SK-N-SH (cell line): ENCODE data around the gene TXNDC17. TPM values are rescaled to one million over a fixed set of nuclear protein-coding genes. Genes with fewer than 3 reads are reported as not detected.
A peak's percentile ranks its signal among the peaks of the same experiment; 100 is the strongest.

Source experiments
- CTCF ChIA-PET: fragments of 300-600, 350-600 bp; formaldehyde crosslinking; extraction: SDS; loops from one replicate; lab custom pipeline; 2021; lab: Yijun Ruan, JAX
- POLR2A ChIA-PET: fragments of 350-600 bp; sonication (Branson Sonifier 250); formaldehyde crosslinking; extraction: SDS; loops from one replicate; lab custom pipeline; 2020; ENCODE audit warnings: antibody characterized with exemption, inconsistent platforms; lab: Yijun Ruan, JAX
- DNase-seq: peaks from one replicate; pipeline ENCODE4 v3.0.0; 2012
- H2AFZ ChIP-seq: fragments of 200-600 bp; sonication (generic); 2 replicates; pipeline ENCODE4 v1.8.1; 2016; ENCODE audit warnings: antibody characterized with exemption, mild to moderate bottlenecking, low read depth
- H3F3A ChIP-seq: fragments of 200-600 bp; sonication (generic); replicated peaks from 2 replicates; pipeline ENCODE3; 2016; ENCODE audit warnings: antibody characterized with exemption, mild to moderate bottlenecking; ENCODE audit not compliant: insufficient read depth
- H3K27ac ChIP-seq, 2 experiments: fragments of 200-500 bp in 1 of 2; fragments of 200-600 bp in 1 of 2; sonication (Bioruptor generic) in 1 of 2; sonication (generic), shearing (Covaris generic) in 1 of 2; 2 replicates each; pipeline versions ENCODE4 v1.5.1 to v1.6.1; 2014 to 2016; ENCODE audit warnings: low read depth in 2 of 2, inconsistent platforms in 1 of 2, low read length in 1 of 2, mild to moderate bottlenecking in 1 of 2, mixed read lengths in 1 of 2
- H3K27me3 ChIP-seq: fragments of 200-600 bp; sonication (generic), shearing (Covaris generic); 2 replicates; pipeline ENCODE4 v1.6.1; 2016; ENCODE audit warnings: mixed run types; ENCODE audit not compliant: insufficient read depth
- H3K36me3 ChIP-seq, 2 experiments: fragments of 200-500 bp in 1 of 2; fragments of 200-600 bp in 1 of 2; sonication (Bioruptor generic) in 1 of 2; sonication (generic) in 1 of 2; replicated peaks in 1 of 2; 2 replicates each; pipeline versions ENCODE3 to v1.5.1; 2014 to 2016; ENCODE audit warnings: low read length in 1 of 2, mild to moderate bottlenecking in 1 of 2; ENCODE audit not compliant: insufficient read depth in 2 of 2, control insufficient read depth in 1 of 2
- H3K4me1 ChIP-seq, 2 experiments: fragments of 200-500 bp in 1 of 2; fragments of 200-600 bp in 1 of 2; sonication (Bioruptor generic) in 1 of 2; sonication (generic), shearing (Covaris generic) in 1 of 2; 2 replicates each; pipeline versions ENCODE4 v1.5.1 to v1.6.1; 2014 to 2016; ENCODE audit warnings: low read depth in 1 of 2, low read length in 1 of 2, mixed run types in 1 of 2; ENCODE audit not compliant: insufficient read depth in 2 of 2, control insufficient read depth in 1 of 2
- H3K4me2 ChIP-seq: fragments of 200-600 bp; sonication (generic), shearing (Covaris generic); 2 replicates; pipeline ENCODE4 v1.6.1; 2017; ENCODE audit warnings: mixed run types
- H3K4me3 ChIP-seq, 2 experiments: fragments of 200-500 bp in 1 of 2; fragments of 200-600 bp in 1 of 2; sonication (Bioruptor generic) in 1 of 2; sonication (generic), shearing (Covaris generic) in 1 of 2; 2 replicates each; pipeline versions ENCODE4 v1.5.1 to v1.8.1; 2014 to 2016; ENCODE audit warnings: low read depth in 2 of 2, inconsistent platforms in 1 of 2, low read length in 1 of 2, mild to moderate bottlenecking in 1 of 2, mixed read lengths in 1 of 2, moderate library complexity in 1 of 2
- H3K79me2 ChIP-seq: fragments of 200-600 bp; sonication (generic); 2 replicates; pipeline ENCODE4 v1.8.1; 2017; ENCODE audit warnings: mild to moderate bottlenecking; ENCODE audit not compliant: insufficient read depth
- H3K9ac ChIP-seq: fragments of 200-600 bp; sonication (generic); 2 replicates; pipeline ENCODE4 v1.6.1; 2017; ENCODE audit warnings: mixed run types
- H3K9me2 ChIP-seq: fragments of 200-600 bp; sonication (generic); 2 replicates; pipeline ENCODE4 v1.6.1; 2017; ENCODE audit warnings: mixed run types
- H3K9me3 ChIP-seq: fragments of 200-600 bp; sonication (generic); 2 replicates; pipeline ENCODE4 v1.6.1; 2017; ENCODE audit warnings: mixed run types, mild to moderate bottlenecking, moderate library complexity
- H4K20me1 ChIP-seq: fragments of 200-600 bp; sonication (generic); 2 replicates; pipeline ENCODE4 v1.6.1; 2017; ENCODE audit warnings: mild to moderate bottlenecking, mixed run types; ENCODE audit not compliant: insufficient read depth
- CHD2 ChIP-seq: fragments of 150-350 bp; IDR thresholded peaks from 2 replicates; pipeline ENCODE4 v1.6.1; 2018; ENCODE audit warnings: low read length; ENCODE audit not compliant: partially characterized antibody
- EP300 ChIP-seq, 2 experiments: IDR thresholded peaks; 2 replicates each; pipeline versions ENCODE4 v1.4.0 to v1.6.1; 2012; ENCODE audit warnings: borderline replicate concordance in 1 of 2, low read depth in 1 of 2, low read length in 1 of 2
- FOXJ3 ChIP-seq: sonication (generic); formaldehyde crosslinking; IDR thresholded peaks from 2 replicates; pipeline ENCODE4 v1.5.1; 2020; ENCODE audit warnings: mild to moderate bottlenecking, missing genetic modification reagents
- FOXM1 ChIP-seq: IDR thresholded peaks from 2 replicates; pipeline ENCODE4 v1.4.0; 2012; ENCODE audit warnings: low read depth, mild to moderate bottlenecking
- JUND ChIP-seq: IDR thresholded peaks from 2 replicates; pipeline ENCODE4 v1.4.0; 2012
- MEF2A ChIP-seq: IDR thresholded peaks from 2 replicates; pipeline ENCODE4 v1.4.0; 2012; ENCODE audit warnings: low read depth, borderline replicate concordance
- MXI1 ChIP-seq: IDR thresholded peaks from 2 replicates; pipeline ENCODE4 v1.6.1; 2012; ENCODE audit warnings: mild to moderate bottlenecking, low read depth, low read length, improper control_type of control experiment
- PBX3 ChIP-seq: IDR thresholded peaks from 2 replicates; pipeline ENCODE4; 2012
- RAD21 ChIP-seq: IDR thresholded peaks from 2 replicates; pipeline ENCODE4 v1.6.1; 2012; ENCODE audit warnings: mild to moderate bottlenecking, low read length
- REST ChIP-seq: IDR thresholded peaks from 2 replicates; pipeline ENCODE4 v1.6.1; 2012; ENCODE audit warnings: mild to moderate bottlenecking, low read depth, low read length, moderate library complexity
- RXRA ChIP-seq: IDR thresholded peaks from 2 replicates; pipeline ENCODE4 v1.4.0; 2012; ENCODE audit warnings: low read depth, mild to moderate bottlenecking, borderline replicate concordance
- YY1 ChIP-seq: IDR thresholded peaks from 2 replicates; pipeline ENCODE4 v1.4.0; 2012; ENCODE audit warnings: low read depth, mild to moderate bottlenecking
- ZBTB33 ChIP-seq: IDR thresholded peaks from 2 replicates; pipeline ENCODE4 v1.4.0; 2012; ENCODE audit warnings: low read depth, borderline replicate concordance
- WGBS: methylation state at CpG from one replicate; pipeline ENCODE4 v1.1.6; 2017; ENCODE audit warnings: low lambda C conversion rate; 5-methylcytosine and 5-hydroxymethylcytosine counted together
- polyA plus RNA-seq, 3 experiments: library from polyadenylated mRNA; depleted of rRNA; stranded (reverse); fragments of >200 nt; gene quantifications; 2 replicates each; pipeline ENCODE4 v1.2.3, GENCODE V29; 2012

TXNDC17 gene
- polyA plus RNA-seq, 1 of the 3 experiments (the other 2 are of a cell fraction), result 644 TPM

GRCh38 chr17:6636105-6636504 is 4.8 kb upstream of the TXNDC17 start (continued):
- TF ChIP-seq FOXM1, result no peak

GRCh38 chr17:6636616-6637457 is 4.0 kb upstream of the TXNDC17 start:
- TF ChIP-seq REST (peak; percentile 76), YY1 (no peak), EP300 (IDR thresholded peaks at IDR 0.05; ENCODE audit: borderline replicate concordance in 1 of 2, low read depth in 1 of 2, low read length in 1 of 2) (no peak), FOXM1 (no peak), CHD2 (no peak), RAD21 (no peak)
- TF ChIP-seq, all 33 proteins: peak for 1
- Histone ChIP-seq H3K79me2 (peaks cover 34% of the 10 kb centered on the region), H3K4me1 (peaks cover 3 to 11% of the 10 kb centered on the region in 2 experiments; a peak in 2 of 4 replicates), H4K20me1 (no peaks in the 10 kb centered on the region), H3K27ac (no peak overlapping the region), H3K27me3 (no peaks in the 10 kb centered on the region), H3K4me3 (no peak overlapping the region), H3F3A (peaks cover 7% of the 10 kb centered on the region), H3K9me2 (no peaks in the 10 kb centered on the region), H3K36me3 (peaks cover 31 to 33% of the 10 kb centered on the region in 2 experiments), H3K4me2 (no peak overlapping the region), H2AFZ (no peak overlapping the region), H3K9me3 (no peaks in the 10 kb centered on the region), H3K9ac (no peak overlapping the region)
- no peak for DNase-seq
- 92% methylated on average over 15 of the region's 17 CpGs for WGBS
- CTCF ChIA-PET, result interaction anchor here (1.1 kb wide), 1 partner anchor 16 kb away, joined by 3 read pairs; no protein-coding TSS in a partner anchor
- POLR2A ChIA-PET, result no interaction called here

- Histone ChIP-seq H3K36me3 (peaks cover 31% of the 10 kb centered on the region in 2 experiments), H3K9ac (no peak overlapping the region), H3K27me3 (no peaks in the 10 kb centered on the region), H4K20me1 (no peaks in the 10 kb centered on the region), H3K4me1 (peaks cover 9 to 14% of the 10 kb centered on the region in 2 experiments; a peak in 2 of 4 replicates), H3F3A (peaks cover 7% of the 10 kb centered on the region), H3K4me3 (no peak overlapping the region), H3K9me2 (no peaks in the 10 kb centered on the region), H3K79me2 (peaks cover 40% of the 10 kb centered on the region), H3K27ac (no peak overlapping the region), H2AFZ (no peak overlapping the region), H3K4me2 (no peak overlapping the region), H3K9me3 (no peaks in the 10 kb centered on the region)
- no peak for DNase-seq
- 93% methylated on average over 4 of the region's 6 CpGs for WGBS
- ChIA-PET POLR2A (no interaction called here), CTCF (no interaction called here)
- no peak for TF ChIP-seq ZBTB33
- no peak for TF ChIP-seq RAD21
- TF ChIP-seq JUND, result no peak
- no peak for TF ChIP-seq YY1
- TF ChIP-seq RXRA, result no peak
- no peak for TF ChIP-seq FOXJ3 (CRISPR knock-in tag)
- TF ChIP-seq MXI1, result no peak
- TF ChIP-seq PBX3, result no peak
- no peak for TF ChIP-seq REST
- TF ChIP-seq MEF2A, result no peak
Measured at GRCh38 chr17:6637458-6637840, 3.4 kb upstream of the TXNDC17 start.
